ENCODE data around the gene RGS7.
"Not testable (repeated sequence)": the region's sequence is repeated elsewhere in the genome, so short reads cannot be mapped to it uniquely, and the experiment has no call there.

The RGS7 gene

DNA sequence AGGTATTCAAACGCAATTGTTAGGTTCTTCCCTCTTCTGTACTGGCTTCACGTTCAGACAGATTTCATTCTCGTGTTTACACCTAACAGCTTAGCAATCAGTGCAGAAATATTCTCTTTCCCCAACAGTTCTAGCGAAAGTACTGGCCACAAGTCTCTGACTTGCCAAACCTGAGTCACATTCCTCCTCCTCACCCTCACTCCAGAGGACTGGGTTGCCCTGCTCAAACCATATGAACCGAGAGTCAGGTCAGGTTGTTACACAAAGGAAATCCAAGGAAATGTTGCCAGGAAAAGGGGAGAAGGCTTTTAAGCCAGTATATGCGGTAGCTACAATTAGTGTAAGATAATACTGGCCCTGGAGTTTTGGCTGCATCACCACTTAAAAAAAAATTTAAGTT is 282.5 kb downstream of the RGS7 start:
- DNase-seq, result no peak

DNA sequence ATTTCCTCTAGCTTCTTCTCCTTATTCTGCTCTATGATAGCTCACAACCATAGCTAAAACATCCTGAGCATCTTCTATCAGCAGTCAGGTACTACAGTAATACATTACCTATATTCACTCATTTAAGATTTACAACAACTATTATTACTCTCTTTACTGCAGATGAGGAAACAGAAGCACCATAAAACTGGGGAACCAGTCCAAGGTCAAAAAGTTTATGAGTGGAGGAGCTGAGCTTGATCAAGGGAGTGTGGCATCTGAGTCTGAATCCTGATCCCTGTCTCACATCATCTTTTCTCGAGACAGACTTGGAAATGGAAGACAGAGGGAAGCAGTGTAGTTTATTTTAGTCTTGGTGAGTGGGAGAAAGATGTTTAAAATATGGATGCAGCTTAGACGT is 288.6 kb downstream of the RGS7 start:
- DNase-seq, result no peak

DNA sequence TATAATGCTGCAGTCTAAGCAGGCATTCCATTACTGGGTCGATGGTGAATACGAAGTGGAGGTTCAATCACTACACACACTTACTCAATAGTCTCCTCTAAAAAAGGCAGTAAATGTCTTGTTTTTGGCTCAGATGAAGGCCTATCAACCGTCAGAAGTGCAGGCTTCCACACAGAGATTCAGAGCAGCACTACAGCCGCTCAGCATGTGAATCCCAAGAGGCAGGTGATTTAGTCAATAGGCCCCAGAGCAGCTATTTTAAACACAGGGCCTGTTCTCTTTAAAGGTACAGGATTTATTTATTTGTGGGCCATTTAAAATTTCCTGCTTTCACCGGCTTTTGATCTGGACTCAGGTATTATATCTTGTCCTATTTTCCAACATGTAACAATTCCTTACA is 293.7 kb downstream of the RGS7 start:
- no peak for DNase-seq

DNA sequence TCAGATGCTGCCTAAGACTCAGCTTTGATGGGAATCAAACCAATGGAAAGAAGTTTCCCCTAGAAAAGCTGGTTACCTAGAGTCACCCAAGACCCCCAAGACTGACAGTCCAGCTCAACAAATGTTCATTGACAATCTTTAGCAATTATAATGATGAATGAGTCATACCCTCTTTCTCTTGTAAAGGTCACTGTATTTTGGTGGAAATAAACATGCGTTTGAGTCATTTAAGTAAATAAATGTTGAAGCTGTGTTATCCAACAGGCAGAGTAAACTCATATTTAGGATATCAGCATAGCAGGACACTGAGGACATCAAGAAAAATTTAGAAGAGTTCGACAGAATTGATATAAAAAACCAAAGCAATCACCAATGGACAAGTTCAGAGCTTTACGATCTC is 295.9 kb downstream of the RGS7 start:
- DNase-seq, result no peak

DNA sequence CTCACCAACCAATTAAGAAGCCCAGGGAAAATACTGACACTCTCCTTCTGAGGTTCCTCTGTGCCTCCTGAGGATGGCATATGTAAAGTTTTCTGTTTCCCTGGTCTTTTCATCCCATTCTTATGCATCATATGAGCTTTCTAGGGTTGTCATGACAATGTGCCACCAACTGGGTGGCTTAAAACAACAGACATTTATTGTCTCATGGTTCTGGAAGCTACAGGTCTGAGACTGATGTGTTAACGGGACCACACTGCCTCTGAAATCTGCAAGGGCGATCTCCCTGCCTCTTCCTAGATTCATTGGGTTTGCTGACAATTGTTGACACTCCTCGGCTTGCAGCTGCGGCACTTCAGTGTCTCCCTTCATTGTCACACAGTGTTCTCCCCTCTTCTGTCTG is 308.4 kb downstream of the RGS7 start:
- DNase-seq, result no peak

DNA sequence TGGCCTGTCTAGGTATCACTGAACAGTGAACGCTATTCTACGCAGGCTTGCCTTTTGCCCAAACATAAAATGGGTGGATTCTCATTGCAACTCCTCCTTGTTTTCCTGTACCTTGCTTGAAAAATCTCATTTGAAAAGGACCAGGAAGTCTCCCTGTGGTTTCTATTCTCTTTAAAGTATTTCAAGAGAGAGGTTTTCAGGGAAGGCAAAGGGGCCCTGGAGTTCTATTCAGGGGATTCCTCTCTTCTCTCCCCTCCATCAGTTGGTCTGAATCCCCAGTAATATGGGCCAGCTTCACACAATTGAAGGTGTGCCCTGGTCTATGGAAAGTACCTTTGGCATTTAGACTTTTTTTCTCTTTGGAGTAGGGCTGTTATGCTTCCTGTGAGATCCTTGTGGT is 311.3 kb downstream of the RGS7 start:
- DNase-seq, result no peak

DNA sequence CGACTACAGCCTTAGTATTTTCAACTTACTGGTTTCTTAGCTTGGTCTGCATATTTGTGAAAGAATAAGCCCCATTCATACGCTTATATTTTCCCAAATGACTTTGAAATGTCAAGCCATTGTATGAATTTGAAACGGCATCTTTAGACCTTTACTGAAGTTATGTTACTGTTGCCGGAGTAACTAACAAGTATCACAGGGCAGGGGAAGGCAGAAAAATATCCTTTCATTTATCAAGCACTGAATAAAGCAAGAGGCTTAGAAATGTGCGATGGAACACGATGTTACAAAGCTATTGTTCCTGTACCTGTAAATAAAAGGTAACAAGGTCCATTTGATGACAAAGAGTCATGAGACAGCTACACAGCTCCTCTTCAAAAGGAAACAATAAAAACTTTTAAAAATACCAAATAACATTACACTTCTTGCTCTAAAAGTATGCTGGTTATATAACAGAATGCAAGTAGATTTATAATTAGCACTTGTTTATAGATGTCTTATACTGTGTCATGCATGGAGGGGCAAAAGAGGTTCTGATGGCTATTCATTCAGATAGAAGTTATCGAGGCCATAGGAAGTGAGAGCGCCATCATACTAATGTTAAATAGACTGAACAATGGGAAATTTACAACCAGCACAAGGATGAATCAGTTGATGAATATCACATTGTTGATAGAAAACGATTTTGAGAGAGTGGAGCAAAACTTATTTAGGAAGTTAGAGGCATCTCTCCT is 322.6 kb downstream of the RGS7 start:
- no peak for DNase-seq

DNA sequence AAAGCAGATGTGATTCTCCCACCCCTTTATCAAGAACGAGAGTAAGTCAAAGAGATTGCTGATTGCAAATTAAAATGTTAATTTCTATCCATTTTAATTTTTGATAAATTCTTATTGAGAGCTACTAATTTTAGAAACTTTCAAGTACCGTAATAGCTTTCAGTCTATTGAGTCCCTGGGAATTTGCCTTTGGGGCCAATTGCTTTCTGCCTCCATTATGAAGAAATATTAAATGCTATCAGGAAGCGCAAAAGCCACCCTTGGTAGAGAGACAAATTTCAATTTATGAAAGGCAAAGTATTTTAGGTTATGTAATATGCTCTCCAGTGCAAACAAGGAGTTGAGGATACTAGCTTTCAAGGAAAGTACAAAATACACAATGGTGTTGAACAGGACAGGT is 332.2 kb downstream of the RGS7 start:
- DNase-seq, result no peak

DNA sequence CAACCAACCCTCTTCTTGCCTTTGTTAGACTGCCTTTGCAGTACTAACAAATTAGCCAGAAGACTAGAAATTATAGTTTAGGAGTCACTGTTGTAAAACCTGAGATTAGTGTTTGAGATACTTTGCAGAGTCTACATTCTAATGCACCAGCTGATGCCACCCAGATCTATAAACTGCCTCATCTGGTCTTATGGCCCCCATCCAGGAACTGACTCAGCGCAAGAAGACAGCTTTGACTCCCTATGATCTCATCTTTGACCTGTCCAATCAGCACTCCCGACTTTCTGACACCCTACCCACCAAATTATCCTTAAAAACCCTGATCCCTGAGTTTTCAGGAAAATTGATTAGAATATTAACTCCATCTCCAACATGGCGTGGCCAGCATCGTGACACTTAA is 334.6 kb downstream of the RGS7 start:
- DNase-seq, result no peak

DNA sequence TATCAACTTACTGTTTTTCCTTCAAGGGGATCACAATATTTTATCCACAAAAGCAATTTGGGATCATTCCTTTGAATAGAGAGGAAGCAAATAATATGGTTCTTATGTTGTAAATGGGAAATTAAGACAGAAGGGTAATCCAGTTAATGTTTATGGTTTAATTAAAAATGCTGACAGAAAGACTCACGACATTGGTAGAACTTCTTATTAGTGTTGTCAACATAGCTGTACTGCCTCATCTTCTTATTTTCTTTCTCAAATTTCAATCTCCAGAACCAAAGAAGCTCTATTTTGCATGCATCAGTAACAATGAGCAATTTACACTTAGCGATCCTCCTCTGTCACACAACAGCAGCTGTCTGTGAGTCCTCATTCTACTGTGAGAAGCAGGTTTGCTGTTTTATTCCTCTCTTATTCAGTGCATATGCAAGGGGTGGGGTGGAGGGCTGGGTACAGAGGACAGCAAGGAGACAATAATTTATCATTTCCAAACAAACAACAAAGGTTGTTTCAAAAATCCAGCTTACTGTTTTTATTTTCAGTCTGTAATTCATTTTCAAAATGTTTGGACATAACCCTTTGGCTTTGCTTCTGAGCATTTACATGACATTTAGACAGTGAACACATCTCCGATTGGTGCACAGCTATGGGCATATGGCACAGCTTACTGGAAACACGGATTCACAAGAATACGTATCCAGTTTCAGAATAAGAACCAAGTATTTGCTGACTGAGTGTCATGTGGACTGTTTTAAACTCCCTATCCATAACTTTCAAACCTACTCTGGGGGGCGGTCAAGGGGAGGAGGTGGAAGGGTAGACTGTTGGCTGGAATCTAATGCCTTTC is 335.9 kb downstream of the RGS7 start:
- peak; percentile 53 for DNase-seq

DNA sequence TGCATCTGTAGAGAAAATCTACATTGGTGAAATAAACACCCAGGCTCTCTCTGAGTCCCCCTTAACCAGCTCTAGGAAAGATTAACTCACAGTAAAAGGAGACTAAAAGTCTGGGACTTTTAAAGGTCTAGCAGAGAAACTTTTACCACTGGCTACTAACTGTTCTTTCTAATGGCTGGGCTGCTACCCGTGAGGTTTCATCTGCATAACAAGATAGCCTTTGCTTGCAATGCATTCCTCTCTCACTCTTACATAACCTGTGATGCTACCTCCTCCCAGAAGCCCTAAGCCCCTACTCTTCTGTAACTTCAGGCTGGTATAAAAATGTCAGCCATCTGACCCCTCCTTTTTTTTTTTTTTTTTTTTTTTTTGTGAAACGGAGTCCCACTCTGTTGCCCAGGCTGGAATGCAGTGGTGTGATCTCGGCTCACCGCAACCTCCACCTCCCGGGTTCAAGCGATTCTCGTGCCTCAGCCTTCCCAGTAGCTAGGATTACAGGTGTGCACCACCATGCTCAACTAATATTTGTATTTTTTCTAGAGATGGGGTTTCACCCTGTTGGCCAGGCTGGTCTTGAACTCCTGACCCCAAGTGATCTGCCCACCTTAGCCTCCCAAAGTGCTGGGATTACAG is 344.2 kb downstream of the RGS7 start:
- DNase-seq, result no peak

DNA sequence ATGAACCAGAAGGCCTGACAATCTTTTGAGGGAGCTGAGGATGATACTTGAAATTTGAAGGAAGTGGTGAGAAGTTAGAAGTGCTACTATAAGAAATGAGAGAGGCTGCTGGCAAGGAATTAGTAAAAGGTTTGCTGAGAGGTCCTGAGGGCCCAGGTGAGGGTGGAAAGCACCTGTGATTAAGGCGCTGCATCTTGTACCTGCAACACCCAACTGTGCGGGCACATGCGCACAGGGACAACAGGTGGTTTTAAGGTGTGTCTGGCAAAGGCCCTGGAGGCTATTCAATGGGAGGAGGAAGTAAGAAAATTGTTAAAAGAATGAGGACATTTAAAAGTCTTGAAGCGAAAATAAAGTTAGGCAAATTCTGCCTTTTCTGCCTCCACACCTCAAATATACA is 349.3 kb downstream of the RGS7 start:
- DNase-seq, result no peak

DNA sequence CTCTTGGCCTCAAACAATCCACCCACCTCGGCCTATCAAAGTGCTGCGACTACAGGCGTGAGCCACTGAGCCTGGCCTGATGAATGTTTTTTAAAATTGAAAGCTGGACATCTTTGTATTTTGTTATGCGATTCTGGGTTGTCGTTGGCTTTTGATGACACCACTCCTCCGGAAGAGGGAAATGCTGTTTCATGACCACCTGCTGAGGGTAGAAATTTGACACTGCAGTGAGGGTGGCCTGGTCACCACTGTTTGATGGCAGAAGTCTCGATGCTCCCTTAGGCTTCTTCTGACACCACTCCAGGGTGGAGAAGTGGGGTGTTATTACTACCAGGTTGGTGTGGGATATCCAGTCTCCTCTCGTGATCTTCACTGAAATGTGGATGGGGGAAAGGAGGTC is 357.2 kb downstream of the RGS7 start:
- DNase-seq, result no peak

DNA sequence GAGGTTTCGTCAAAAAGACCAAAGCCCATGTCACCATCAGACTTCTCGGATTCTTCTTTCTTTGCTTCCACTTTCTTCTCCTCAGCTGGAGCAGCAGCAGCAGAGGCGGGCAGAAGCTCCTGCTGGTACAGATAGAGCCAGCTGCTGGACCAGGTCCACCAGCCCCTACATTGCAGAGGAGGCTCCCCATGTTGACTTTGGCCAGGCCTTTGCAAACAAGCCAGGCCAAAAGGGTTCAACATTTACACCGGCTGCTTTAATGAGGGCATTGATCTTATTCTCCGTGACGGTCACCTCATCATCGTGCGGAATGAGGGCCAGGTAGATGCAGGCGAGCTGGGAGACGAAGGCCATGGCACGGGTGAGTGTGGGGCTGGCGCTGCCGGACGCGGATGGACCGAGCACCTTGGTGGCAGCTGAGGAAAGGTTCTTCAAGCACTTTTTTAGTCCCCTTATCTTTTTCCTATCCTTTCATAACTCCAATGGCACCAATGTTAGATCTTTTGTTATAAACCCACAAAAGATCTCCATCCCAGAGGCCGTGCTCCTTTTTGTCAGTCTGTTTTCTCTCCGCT is 358.5 kb downstream of the RGS7 start:
- no peak for DNase-seq

DNA sequence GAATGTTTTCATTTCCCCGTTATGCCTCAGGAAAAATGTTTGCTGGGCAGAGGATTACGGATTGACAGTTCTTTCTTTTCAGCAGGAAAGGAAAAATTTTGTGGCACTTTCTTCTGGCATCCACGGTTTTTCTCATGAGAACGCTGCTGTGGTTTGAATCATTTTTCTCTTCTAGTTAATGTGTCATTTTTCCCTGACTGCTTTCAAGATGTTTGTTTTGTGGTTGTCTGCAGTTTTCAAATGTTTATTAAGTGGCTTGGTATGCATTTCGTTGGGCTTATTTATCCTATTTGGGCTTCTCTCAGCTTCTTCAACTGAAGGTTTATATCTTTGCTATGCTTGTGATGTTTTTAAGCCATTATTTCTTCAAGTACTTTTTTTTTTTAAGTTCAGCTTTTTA is 359.0 kb downstream of the RGS7 start:
- DNase-seq, result no peak

DNA sequence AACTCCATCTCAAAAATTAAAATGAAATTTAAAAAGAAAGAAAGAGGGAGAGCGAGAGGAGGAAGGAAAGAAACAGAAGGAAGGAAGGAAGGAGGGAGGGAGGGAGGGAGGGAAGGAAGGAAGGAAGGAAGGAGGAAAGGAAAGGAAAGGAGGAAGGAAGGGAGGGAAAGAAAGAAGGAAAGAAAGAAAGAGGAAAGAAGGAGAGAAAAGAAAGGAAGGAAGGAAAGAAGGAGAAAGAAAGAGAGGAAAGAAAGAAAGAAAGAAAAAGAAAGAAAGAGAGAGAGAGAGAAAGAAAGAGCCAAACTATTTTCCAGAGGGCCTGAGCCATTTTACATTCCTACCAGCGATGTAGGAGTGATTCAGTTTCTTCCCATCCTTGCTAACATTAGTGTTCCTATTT is 364.0 kb downstream of the RGS7 start:
- no peak for DNase-seq

DNA sequence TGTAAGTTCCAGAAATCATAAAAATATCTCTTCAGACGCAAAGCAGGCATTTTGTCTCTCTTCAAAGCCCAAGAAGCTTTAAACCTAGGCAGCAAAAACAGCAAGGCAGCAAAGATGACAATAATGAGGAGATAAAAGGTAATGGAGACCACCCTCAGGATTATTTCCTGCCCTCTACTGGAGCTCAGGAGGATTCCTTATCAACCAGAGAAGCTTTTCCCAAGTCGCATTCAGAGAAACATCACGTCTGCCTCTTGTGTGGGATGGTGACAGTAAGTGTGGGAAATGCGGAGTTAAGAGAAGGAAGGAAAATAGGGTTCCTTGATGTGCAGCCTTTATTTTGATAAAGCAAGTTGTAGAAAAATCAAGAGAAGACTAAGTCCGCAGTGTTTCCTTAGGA is 365.8 kb downstream of the RGS7 start:
- DNase-seq, result no peak

DNA sequence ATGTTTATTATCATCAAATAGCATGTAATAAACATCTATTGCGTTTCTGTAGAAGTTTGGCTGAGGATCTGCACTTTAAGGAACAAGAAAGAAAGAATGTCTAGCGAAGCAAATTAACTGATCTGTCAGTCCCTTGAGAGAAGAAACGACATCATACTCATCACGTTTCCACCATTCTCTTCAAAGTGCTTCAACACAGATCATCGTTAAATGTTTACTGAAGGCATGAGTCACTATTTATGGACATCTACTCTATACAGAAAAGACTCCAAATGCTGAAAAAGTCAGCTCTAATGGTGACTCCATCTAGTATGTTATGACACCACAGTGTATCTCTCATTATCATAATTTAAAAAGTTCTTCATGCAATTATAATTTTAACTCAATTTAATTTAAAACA is 369.1 kb downstream of the RGS7 start:
- no peak for DNase-seq

DNA sequence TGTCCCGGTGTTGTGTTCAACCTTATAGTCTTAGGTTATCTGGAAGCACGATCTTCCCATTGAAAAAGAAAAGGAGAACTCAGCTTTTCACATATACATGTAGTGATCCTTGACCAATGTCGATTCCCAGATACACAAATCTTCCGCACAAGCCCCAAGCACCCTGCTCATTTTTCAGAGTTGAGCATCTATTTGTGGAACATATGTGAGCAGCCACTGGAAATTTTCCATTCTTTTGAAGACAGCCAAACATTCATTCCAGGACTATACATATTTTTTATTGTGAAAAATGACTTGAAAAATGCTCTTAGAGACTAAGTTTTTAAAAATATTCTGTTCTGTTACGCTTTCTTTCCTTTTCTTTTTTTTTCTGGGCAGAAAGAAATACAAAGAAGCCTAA is 371.9 kb downstream of the RGS7 start:
- DNase-seq, result no peak

DNA sequence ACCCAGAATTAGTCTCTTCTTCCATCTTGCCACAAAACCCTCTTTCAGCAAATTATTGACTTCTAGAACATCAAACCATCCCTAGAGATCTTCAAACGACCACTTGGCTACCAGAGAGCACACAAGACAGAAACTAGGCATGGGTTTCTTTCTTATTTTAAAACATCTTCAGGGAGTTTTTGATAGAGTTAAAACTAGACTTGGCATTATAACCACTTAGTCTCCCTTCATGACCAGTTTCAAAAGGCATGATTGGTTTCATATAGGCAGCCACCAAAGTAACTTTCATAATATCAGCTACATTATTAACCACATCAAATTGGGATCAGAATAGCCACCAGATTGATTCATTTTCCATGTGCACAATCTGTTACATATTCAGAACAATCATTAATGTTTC is 376.7 kb downstream of the RGS7 start:
- DNase-seq, result no peak

DNA sequence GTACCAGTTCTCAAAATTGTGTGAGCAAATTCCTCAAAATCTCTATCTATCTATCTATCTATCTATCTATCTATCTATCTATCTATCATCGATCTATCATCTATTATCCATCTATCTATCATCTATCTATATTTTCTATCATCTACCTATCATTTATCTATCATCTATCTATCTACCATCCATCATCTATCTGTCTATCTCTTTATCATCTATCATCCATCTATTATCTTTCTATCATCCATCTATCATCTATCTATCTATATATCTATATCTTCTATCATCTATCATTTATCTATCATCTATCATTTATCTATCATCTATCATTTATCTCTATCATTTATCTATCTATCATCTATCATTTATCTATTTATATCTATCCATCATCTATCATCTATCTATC is 380.3 kb downstream of the RGS7 start:
- DNase-seq, result no peak

DNA sequence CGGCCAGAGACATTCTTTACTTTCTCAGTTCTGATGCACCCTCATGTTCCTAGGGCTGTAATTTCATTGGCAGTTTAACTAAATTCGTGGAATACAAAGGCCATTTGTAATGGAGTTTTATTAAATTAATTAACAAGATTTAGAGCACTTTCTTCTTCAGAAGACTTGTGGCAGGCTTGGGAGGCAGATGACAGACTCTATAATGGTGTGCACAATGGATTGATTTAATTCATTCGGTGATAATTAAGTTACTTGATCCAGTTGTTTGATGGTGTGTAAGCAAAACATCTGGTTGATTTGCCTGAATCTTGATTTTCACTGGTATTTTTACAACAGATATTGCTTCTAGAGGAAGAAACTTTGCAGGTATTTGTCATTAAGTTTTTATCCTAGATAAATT is 383.1 kb downstream of the RGS7 start:
- no peak for DNase-seq

DNA sequence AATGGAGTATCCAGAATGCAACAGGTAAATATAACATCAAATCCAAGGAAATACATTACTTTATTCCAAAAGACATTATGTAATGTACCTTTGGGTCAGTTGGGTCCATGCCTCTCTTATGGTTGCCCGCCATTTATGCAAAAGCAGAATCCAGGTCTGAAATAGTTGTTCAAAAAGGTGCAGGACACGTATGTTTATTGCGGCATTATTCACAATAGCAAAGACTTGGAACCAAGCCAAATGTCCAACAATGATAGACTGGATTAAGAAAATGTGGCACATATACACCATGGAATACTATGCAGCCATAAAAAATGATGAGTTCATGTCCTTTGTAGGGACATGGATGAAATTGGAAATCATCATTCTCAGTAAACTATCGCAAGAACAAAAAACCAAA is 384.9 kb downstream of the RGS7 start:
- DNase-seq, result not testable (repeated sequence)

DNA sequence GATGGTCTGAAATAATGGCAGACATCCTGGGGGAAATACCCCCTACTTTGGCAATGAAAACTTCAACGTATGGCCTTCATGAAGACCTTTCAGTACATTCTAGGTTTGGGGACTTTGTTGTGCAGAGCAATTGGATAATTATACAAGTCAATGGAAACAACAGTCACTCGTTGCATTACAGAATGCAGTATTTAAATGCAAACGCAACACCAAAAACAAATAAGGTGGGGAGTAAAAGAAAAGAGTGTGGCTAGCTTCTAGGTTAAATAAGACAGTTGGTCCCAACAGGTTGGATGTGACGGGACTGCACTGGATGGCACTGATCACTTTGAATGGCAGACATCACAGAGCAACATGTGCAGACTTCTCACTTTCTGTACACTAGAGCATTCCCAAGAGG is 386.8 kb downstream of the RGS7 start:
- no peak for DNase-seq
